D721Med (cell line): ENCODE results near the gene TOR4A.

Experiments
- DNase-seq: peaks from one replicate; pipeline ENCODE4 v3.0.0; 2011; ENCODE audit warnings: low spot score; ENCODE audit not compliant: insufficient read length
- FAIRE-seq: peaks from 2 replicates; lab custom pipeline; 2011; peaks lifted over from hg19 to GRCh38; lab: Jason Lieb, UNC
- TF ChIP-seq, protein P1 (sequence below): IDR thresholded peaks from 2 replicates; pipeline ENCODE4 v1.5.1; 2012; ENCODE audit warnings: mild to moderate bottlenecking, control low read depth; ENCODE audit not compliant: insufficient read depth; ENCODE audit errors: missing control alignments

Gene TOR4A

DNA sequence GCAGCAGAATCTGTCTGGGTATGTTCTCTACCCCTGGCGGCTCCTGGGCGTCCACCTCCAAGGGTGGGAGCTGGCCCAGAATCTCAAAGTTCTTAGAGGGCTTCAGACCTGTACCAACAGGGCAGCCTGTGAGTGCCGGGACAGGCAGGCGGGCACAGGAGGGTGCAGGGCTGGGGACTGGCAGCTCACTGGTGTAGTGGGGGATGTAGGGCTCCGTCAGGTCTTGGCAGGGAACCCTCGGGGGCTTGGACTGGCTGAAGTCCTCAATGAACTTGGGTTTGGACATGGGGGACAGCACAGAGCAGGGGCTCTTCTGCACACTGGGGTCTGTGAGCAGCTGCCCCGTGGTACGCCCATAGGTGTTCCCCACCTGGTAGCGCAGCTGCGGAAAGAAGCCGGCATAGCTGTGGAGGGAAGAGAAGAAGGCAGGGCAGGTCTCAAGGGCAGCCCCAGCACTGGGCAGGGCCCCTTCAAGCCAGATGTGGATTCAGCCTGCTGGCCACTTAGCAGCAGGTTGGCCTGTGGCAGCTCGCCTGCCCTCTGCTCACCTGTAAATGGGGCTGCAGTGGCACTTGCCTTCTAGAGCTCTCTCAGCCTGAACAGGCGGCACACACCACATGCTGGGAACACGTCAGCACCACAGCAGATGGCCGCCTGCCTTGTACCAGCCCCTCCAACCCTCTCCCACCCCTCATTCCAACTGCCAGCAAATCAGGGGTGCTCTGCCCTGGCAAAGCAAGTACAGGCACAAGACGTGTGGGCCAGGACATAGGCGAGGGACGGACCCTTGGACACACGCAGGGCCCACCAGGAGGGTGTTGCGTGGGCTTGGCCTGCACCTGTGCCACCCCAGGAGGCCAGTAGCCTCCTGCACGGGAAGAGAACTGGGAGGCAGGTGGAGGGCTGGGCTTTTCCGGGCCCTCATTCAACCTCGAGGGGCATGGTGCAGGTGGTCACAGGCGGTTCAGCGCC is 31.8 kb upstream of the TOR4A start:
- no peak for FAIRE-seq

DNA sequence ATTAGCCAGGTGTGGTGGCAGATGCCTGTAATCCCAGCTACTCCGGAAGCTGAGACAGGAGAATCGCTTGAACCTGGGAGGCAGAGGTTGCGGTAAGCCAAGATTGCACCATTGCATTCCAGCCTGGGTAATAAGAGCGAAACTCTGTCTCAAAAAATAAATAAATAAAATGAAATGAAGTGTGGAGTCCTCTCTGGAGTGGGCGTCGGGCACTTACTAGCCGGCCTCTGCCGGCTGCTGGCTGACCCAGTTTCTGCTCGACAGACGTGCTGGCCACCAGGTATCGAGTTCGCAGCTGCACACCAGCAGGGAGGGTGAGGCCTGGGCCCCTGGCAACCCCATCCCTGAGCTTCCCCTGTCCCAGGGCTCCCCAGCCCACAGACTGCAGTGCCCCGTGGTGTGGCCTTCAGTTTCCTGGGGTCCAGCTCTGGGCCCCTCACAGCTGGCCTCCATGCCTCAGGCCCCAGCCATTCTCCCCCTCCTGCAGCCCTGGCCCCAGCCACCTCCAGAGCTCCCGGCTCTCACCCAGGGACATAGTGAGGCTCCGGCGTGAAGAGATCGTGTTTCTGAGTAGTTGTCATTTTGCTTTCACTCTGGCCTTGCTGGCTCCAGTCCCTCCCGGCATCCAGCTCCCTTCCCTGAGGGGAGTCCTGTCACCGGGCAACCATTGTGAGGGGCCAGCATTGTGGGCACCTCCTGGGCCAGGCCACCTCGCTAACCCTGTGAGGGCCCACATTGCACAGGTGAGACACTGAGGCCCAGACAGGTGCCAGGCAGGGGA is 30.2 kb upstream of the TOR4A start:
- TF ChIP-seq, protein P1, sequence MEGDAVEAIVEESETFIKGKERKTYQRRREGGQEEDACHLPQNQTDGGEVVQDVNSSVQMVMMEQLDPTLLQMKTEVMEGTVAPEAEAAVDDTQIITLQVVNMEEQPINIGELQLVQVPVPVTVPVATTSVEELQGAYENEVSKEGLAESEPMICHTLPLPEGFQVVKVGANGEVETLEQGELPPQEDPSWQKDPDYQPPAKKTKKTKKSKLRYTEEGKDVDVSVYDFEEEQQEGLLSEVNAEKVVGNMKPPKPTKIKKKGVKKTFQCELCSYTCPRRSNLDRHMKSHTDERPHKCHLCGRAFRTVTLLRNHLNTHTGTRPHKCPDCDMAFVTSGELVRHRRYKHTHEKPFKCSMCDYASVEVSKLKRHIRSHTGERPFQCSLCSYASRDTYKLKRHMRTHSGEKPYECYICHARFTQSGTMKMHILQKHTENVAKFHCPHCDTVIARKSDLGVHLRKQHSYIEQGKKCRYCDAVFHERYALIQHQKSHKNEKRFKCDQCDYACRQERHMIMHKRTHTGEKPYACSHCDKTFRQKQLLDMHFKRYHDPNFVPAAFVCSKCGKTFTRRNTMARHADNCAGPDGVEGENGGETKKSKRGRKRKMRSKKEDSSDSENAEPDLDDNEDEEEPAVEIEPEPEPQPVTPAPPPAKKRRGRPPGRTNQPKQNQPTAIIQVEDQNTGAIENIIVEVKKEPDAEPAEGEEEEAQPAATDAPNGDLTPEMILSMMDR, result no peak
- DNase-seq (no peak), FAIRE-seq (no peak)

More for the DNA sequence above, 31.8 kb upstream of the TOR4A start:
- TF ChIP-seq, protein P1, result no peak
- no peak for DNase-seq

DNA sequence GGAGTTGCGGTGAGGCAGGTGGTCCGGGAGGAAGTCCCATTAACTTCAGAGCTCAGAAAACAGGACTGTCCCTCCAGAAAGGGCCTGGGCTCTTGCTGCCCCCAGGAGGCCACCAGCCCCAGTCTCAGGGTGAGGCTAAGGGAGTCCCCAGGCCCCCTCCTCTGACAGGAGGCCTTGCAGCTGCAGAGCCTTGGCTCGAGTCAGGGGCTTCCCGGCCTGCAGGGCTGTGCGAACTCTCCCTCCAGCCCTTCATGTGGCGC is 29.7 kb upstream of the TOR4A start:
- TF ChIP-seq, protein P1, result no peak
- no peak for FAIRE-seq
- DNase-seq, result no peak

DNA sequence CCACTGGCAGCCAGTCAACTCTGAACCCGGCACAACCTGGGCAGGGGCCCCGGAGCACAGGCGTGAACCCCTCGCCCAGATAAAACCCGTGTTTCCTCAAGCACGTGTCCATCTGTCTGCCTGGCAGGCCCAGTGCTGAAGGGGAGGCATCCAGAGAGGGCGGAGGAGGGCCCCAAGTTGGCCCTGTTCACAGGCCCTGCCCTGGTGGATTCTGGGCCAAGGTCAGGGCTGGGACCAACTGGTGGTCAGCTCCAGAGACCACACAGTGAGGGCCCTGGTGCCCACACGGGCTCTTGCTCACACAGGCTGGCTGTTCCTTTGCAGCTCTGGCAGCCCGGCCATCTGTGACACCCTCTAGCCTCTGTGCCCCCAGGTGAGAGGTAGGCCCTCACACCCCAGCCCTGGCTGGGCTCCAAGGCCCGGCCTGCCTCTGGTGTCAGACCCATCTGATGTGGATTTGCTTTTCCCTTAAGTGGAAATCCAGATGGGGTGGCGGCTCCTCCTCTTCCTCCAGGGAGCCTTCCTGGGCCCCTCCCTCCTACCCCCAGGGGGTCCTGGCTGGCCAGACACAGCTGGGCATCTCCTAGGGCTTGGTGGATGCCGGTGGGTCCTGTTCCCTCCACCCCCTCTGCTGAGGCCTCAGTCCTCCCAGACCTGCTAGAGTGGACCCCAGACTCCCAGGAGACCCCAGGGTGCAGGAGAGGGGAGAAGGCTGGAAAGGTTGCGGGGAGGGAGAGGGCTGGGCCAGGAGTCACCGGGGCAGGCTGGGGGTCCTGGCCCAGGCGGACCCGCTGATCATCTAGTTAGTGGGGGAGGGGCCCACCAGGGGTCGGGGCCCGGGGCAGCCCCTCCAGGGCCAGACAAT is 27.0 kb upstream of the TOR4A start:
- DNase-seq (no peak), FAIRE-seq (no peak)
- TF ChIP-seq, protein P1, result no peak

DNA sequence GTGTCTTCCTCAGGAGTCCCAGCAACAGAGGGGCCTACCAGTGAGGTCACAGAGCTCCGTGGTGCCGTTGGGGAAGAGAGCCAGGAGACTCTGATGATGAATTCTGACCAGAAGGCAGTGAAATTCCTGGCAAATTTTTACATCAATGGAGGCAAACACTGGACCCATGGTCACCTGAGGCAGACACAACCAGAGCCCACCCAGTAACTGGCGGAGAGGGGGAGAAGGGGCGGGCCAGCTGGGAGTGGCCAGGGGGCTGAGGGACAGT is 26.4 kb upstream of the TOR4A start, which contains the start of gene STPG3:
TSS of gene STPG3 (plus strand) at position 93 of the 268 bp plus-strand sequence. CDS start at position 94, 1 bp downstream.
- FAIRE-seq (no peak), DNase-seq (no peak)
- TF ChIP-seq, protein P1, result no peak

DNA sequence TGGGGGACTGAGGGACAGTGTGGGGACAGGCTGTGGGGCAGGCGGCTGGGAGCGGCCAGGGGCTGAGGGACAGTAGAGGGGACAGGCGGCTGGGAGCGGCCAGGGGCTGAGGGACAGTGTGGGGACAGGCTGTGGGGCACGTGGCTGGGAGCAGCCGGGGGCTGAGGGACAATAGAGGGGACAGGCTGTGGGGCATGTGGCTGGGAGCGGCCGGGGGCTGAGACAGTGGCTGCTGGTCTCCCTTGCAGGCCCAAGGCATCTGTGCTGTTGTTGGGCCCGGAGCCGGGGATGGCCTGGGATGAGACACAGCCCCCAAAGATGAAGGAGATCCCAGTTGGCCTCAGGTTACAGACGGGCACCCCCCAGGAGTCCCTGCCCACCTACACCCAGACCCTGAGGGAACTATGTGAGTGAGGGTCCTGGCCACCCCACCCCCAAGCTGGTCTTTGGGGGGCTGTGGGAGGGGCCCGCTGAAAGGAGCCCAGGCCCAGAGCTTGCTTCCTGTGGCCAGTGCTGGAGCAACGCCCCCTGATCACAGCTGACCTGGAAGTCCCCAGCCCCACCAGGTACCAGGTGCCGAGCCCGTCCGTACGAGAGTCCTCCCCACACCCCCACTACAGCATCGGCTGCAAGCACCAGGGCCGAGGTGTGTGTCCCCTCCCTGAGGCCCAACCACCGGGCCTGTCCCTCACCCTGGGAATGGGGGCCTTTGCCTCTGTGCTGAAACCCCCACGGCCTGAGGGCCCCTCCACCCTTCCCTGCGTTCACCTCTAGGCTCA is 25.8 kb upstream of the TOR4A start:
- DNase-seq, result no peak
- no peak for FAIRE-seq
- TF ChIP-seq, protein P1, result no peak
